HepG2 (cell line): ENCODE results near the gene GUCY2D. TPM values are rescaled to one million over a fixed set of nuclear protein-coding genes. Genes with fewer than 3 reads are reported as not detected.
"Not testable (repeated sequence)": the region's sequence is repeated elsewhere in the genome, so short reads cannot be mapped to it uniquely, and the experiment has no call there.

Source experiments
- ATAC-seq: fragments of 200-7000 bp; cut with Tn5 transposase; 3 replicates; pipeline ENCODE4 v1.9.1; 2020; ENCODE audit warnings: mild to moderate bottlenecking, moderate library complexity
- BruUV-seq: library from RNA; stranded (reverse); fragments of 400-500 nt; replicated peaks from 2 replicates; lab custom pipeline; 2021; lab: Mats Ljungman, UMichigan
- CTCF ChIA-PET: fragments of 300-600 bp; formaldehyde crosslinking; extraction: SDS; loops from one replicate; lab custom pipeline; 2021; ENCODE audit warnings: low total read pairs, inconsistent platforms, low intra/inter-chr PET ratio; lab: Yijun Ruan, JAX
- POLR2A ChIA-PET: fragments of 350-600 bp; sonication (Branson Sonifier 250); formaldehyde crosslinking; loops from one replicate; lab custom pipeline; 2020; ENCODE audit warnings: antibody characterized with exemption, inconsistent platforms; lab: Yijun Ruan, JAX
- DNase-seq: peaks from one replicate; pipeline ENCODE4 v3.0.0-alpha.2; 2015; ENCODE audit warnings: low spot score
- FAIRE-seq: peaks from 3 replicates; lab custom pipeline; 2011; peaks lifted over from hg19 to GRCh38; lab: Jason Lieb, UNC
- H2AFZ ChIP-seq: one replicate; pipeline ENCODE4 v1.6.1; 2011; ENCODE audit warnings: low read length, inconsistent platforms
- H3K27ac ChIP-seq: fragments of 300-600 bp; 3 replicates; pipeline ENCODE4 v1.8.0; 2011; ENCODE audit warnings: mixed run types, mild to moderate bottlenecking, mixed read lengths, low read length, inconsistent platforms; ENCODE audit not compliant: insufficient read depth; ENCODE audit errors: extremely low read length
- H3K27me3 ChIP-seq, 2 experiments: fragments of 200-600 bp in 1 of 2; 2 replicates in 1 of 2; 3 replicates in 1 of 2; pipeline versions ENCODE4 v1.6.0 to v1.8.0; 2011; ENCODE audit warnings: low read length in 2 of 2, mild to moderate bottlenecking in 2 of 2, moderate library complexity in 2 of 2, inconsistent platforms in 1 of 2; ENCODE audit not compliant: insufficient read depth in 2 of 2, control insufficient read depth in 1 of 2
- H3K36me3 ChIP-seq, 2 experiments: fragments of 200-600 bp in 1 of 2; replicated peaks in 1 of 2; 2 replicates in 1 of 2; 3 replicates in 1 of 2; pipeline versions ENCODE4 v1.5.1 to v1.8.0; 2011; ENCODE audit warnings: low read length in 2 of 2, inconsistent platforms in 1 of 2; ENCODE audit not compliant: insufficient read depth in 2 of 2, control insufficient read depth in 1 of 2
- H3K4me1 ChIP-seq: 2 replicates; pipeline ENCODE4 v1.5.1; 2012; ENCODE audit warnings: low read length, inconsistent platforms; ENCODE audit not compliant: insufficient read depth
- H3K4me2 ChIP-seq: 2 replicates; pipeline ENCODE4 v1.6.0; 2011; ENCODE audit warnings: low read depth, low read length, inconsistent platforms
- H3K4me3 ChIP-seq, 3 experiments: fragments of 200-600 bp in 1 of 3; sonication (generic), shearing (Covaris generic) in 1 of 3; replicated peaks in 1 of 3; 2 replicates each; pipeline ENCODE4 v1.5.1; 2011 to 2016; ENCODE audit warnings: low read length in 3 of 3, inconsistent platforms in 2 of 3, low read depth in 2 of 3, mild to moderate bottlenecking in 2 of 3, control low read depth in 1 of 3, mixed read lengths in 1 of 3; ENCODE audit not compliant: insufficient read depth in 1 of 3
- H3K79me2 ChIP-seq: one replicate; pipeline ENCODE4 v1.6.1; 2011; ENCODE audit warnings: low read length, inconsistent platforms; ENCODE audit not compliant: insufficient read depth
- H3K9ac ChIP-seq: 2 replicates; pipeline ENCODE4 v1.6.0; 2011; ENCODE audit warnings: mild to moderate bottlenecking, low read depth, low read length, inconsistent platforms; ENCODE audit not compliant: insufficient read depth
- H3K9me3 ChIP-seq: 2 replicates; pipeline ENCODE4 v1.5.1; 2012; ENCODE audit warnings: mild to moderate bottlenecking, low read length
- H4K20me1 ChIP-seq: 2 replicates; pipeline ENCODE4 v1.6.0; 2011; ENCODE audit warnings: inconsistent platforms, mild to moderate bottlenecking, low read length, moderate library complexity; ENCODE audit not compliant: insufficient read depth
- CBX1 ChIP-seq: IDR thresholded peaks from one replicate; pipeline ENCODE4 v1.6.1; 2016; ENCODE audit warnings: antibody characterized with exemption, low read depth
- CEBPB ChIP-seq: IDR thresholded peaks from 2 replicates; pipeline ENCODE4 v1.6.1; 2011; ENCODE audit warnings: low read depth, low read length, improper control_type of control experiment, borderline replicate concordance
- HNF1A ChIP-seq, 2 experiments: sonication (generic) in 1 of 2; formaldehyde crosslinking in 1 of 2; IDR thresholded peaks; 2 replicates each; pipeline versions ENCODE4 v1.4.0 to v1.6.1; 2016 to 2020; ENCODE audit warnings: borderline replicate concordance in 1 of 2, low read depth in 1 of 2, mild to moderate bottlenecking in 1 of 2, missing genetic modification reagents in 1 of 2
- HNRNPH1 ChIP-seq: fragments of 200-400 bp; formaldehyde crosslinking; optimal IDR thresholded peaks from 2 replicates; pipeline ENCODE3; 2017; ENCODE audit warnings: mild to moderate bottlenecking, low read depth, low read length
- KDM1A ChIP-seq: IDR thresholded peaks from 2 replicates; pipeline ENCODE4 v1.6.1; 2016; ENCODE audit warnings: missing compliant biosample characterization
- RELA ChIP-seq: sonication (generic); formaldehyde crosslinking; IDR thresholded peaks from 2 replicates; pipeline ENCODE4 v1.4.0; 2020; ENCODE audit warnings: missing genetic modification reagents
- ZNF329 ChIP-seq: sonication (generic); formaldehyde crosslinking; IDR thresholded peaks from 2 replicates; pipeline ENCODE4 v1.9.0; 2021; ENCODE audit warnings: low read depth, mild to moderate bottlenecking, missing genetic modification reagents
- ZNF550 ChIP-seq: sonication (generic); formaldehyde crosslinking; IDR thresholded peaks from 2 replicates; pipeline ENCODE4 v1.4.0; 2020; ENCODE audit warnings: mild to moderate bottlenecking, missing genetic modification reagents, borderline replicate concordance
- ZNF569 ChIP-seq: sonication (generic); formaldehyde crosslinking; IDR thresholded peaks from 2 replicates; pipeline ENCODE4 v1.5.0; 2020; ENCODE audit warnings: mild to moderate bottlenecking, missing genetic modification reagents, moderate library complexity, borderline replicate concordance
- ZNF850 ChIP-seq: sonication (generic); formaldehyde crosslinking; conservative IDR thresholded peaks from 2 replicates; pipeline ENCODE4 v1.9.0; 2021; ENCODE audit warnings: mild to moderate bottlenecking, missing genetic modification reagents
- WGBS: methylation state at CpG from one replicate; pipeline ENCODE4 v1.1.6; 2017; ENCODE audit warnings: low lambda C conversion rate; 5-methylcytosine and 5-hydroxymethylcytosine counted together
- in situ Hi-C: cut with HindIII; loops from 2 replicates; pipeline ENCODE4 v1.10.0; 2017; ENCODE audit warnings: low pct_unique_long_range_greater_than_20kb; ENCODE audit not compliant: extremely low pct_ligation_motif_present
- intact Hi-C: fragments of 100-400 bp; cut with micrococcal nuclease; formaldehyde crosslinking; loops from one replicate; pipeline ENCODE4 v1.10.0; 2022; ENCODE audit not compliant: unreplicated experiment
- polyA plus RNA-seq, 8 experiments: library from polyadenylated mRNA; depleted of rRNA in 3 of 8; stranded (reverse) in 7 of 8; unstranded in 1 of 8; fragments of >200 nt; fragmentation: Illumina TruSeq in 4 of 8; extraction: Trizol in 4 of 8; gene quantifications; 2 replicates each; pipeline versions ENCODE4 v1.2.1 to v1.2.3, GENCODE V29; 2011 to 2016; ENCODE audit warnings: low read depth in 4 of 8, missing spikeins in 1 of 8, mixed read lengths in 1 of 8; ENCODE audit not compliant: insufficient read depth in 1 of 8
- total RNA-seq, 5 experiments: library from RNA; depleted of rRNA; stranded (reverse); fragments of >200 nt; fragmentation: Illumina TruSeq; extraction: Trizol; gene quantifications; 2 replicates each; pipeline ENCODE4 v1.2.3, GENCODE V29; 2016; ENCODE audit warnings: low read depth in 1 of 5

GUCY2D gene
- total and polyA plus RNA-seq, 2 of the 13 experiments (the other 11 are each of a cell fraction or from before 2014, with no cell fraction given): not detected

GRCh38 chr17:8024161-8024560 is 21.7 kb downstream of the GUCY2D start:
- ATAC-seq, H3K4me3 ChIP-seq, H2AFZ ChIP-seq, H3K79me2 ChIP-seq, intact Hi-C loops, H3K36me3 ChIP-seq, H3K9ac ChIP-seq, DNase-seq, POLR2A ChIA-PET, H3K27ac ChIP-seq, H3K9me3 ChIP-seq, BruUV-seq, H3K4me2 ChIP-seq, in situ Hi-C loops, FAIRE-seq, CTCF ChIA-PET, H4K20me1 ChIP-seq: not testable (repeated sequence)
- WGBS: 37% methylated on average over 6 of the region's 6 CpGs
- Histone ChIP-seq H3K27me3 (peaks cover 0 to 45% of the 10 kb centered on the region in 2 experiments), H3K4me1 (peaks cover 11% of the 10 kb centered on the region; the same call in 1 of the 2 replicates)
- TF ChIP-seq CEBPB: peak; percentile 61; the same call in 1 of the 2 replicates

GRCh38 chr17:8025176-8025911 is 22.9 kb downstream of the GUCY2D start:
- Histone ChIP-seq H3K36me3 (no peaks in the 10 kb centered on the region), H2AFZ (no peak overlapping the region), H3K4me3 (no peak overlapping the region), H3K9me3 (no peaks in the 10 kb centered on the region), H3K4me1 (peaks cover 11% of the 10 kb centered on the region; the same call in 1 of the 2 replicates), H3K9ac (no peak overlapping the region), H3K27ac (no peak overlapping the region), H3K4me2 (no peak overlapping the region), H3K27me3 (peaks cover 0 to 38% of the 10 kb centered on the region in 2 experiments; a peak in 3 of 5 replicates), H3K79me2 (no peaks in the 10 kb centered on the region), H4K20me1 (no peaks in the 10 kb centered on the region)
- TF ChIP-seq ZNF550 (CRISPR knock-in tag): no peak
- no peak for TF ChIP-seq HNRNPH1
- no peak for TF ChIP-seq HNF1A (IDR thresholded peaks at IDR 0.05; ENCODE audit: low read depth)
- no peak for TF ChIP-seq HNF1A (CRISPR knock-in tag; IDR thresholded peaks at IDR 0.05; ENCODE audit: borderline replicate concordance)
- no peak for TF ChIP-seq RELA (CRISPR knock-in tag)
- TF ChIP-seq KDM1A (CRISPR knock-in tag): no peak
- no peak for TF ChIP-seq ZNF329 (CRISPR knock-in tag)
- no peak for TF ChIP-seq ZNF569 (CRISPR knock-in tag)
- TF ChIP-seq ZNF850 (CRISPR knock-in tag): no peak
- no peak for TF ChIP-seq CBX1
- WGBS: 23% methylated on average over 9 of the region's 9 CpGs
- no peak for FAIRE-seq
- in situ Hi-C loops: no loop called here
- BruUV-seq: no TSS peak
- ChIA-PET CTCF (no interaction called here), POLR2A (no interaction called here)
- intact Hi-C loops: no loop called here
- ATAC-seq: no peak
- no peak for DNase-seq
